CD8-positive, alpha-beta memory T cell (primary cell): ENCODE measurements around the gene ADAMTS2. TPM values are rescaled to one million over a fixed set of nuclear protein-coding genes. Genes with fewer than 3 reads are reported as not detected.

ENCODE experiments used
- CTCF ChIA-PET: fragments of 350-600 bp; sonication (Branson Sonifier 250); formaldehyde crosslinking; loops from one replicate; lab custom pipeline; 2021; ENCODE audit warnings: antibody characterized with exemption; lab: Charles Lee
- POLR2A ChIA-PET: fragments of 350-600 bp; sonication (Branson Sonifier 250); formaldehyde crosslinking; loops from one replicate; lab custom pipeline; 2021; ENCODE audit warnings: antibody characterized with exemption; lab: Charles Lee
- DNase-seq, 5 donors: peaks; one replicate each; pipeline versions ENCODE4 v3.0.0 to v3.0.0-alpha.2; 2020 to 2022; ENCODE audit warnings: mixed read lengths in 1 of 5
- H3K27ac ChIP-seq: one replicate; pipeline ENCODE4 v1.7.0; 2013; ENCODE audit warnings: low read depth, mild to moderate bottlenecking, low read length, moderate library complexity
- H3K27me3 ChIP-seq: 2 replicates; pipeline ENCODE4 v1.7.0; 2013; ENCODE audit warnings: low read length, mild to moderate bottlenecking; ENCODE audit not compliant: insufficient read depth, poor library complexity, severe bottlenecking
- H3K36me3 ChIP-seq: 2 replicates; pipeline ENCODE4 v1.7.0; 2013; ENCODE audit warnings: mild to moderate bottlenecking, low read length, moderate library complexity; ENCODE audit not compliant: insufficient read depth
- H3K4me1 ChIP-seq: 2 replicates; pipeline ENCODE4 v1.7.0; 2013; ENCODE audit warnings: mild to moderate bottlenecking, low read length, moderate library complexity; ENCODE audit not compliant: insufficient read depth
- H3K4me3 ChIP-seq: 2 replicates; pipeline ENCODE4 v1.7.0; 2013; ENCODE audit warnings: mild to moderate bottlenecking, low read length
- H3K9me3 ChIP-seq: 2 replicates; pipeline ENCODE4 v1.7.0; 2013; ENCODE audit warnings: mild to moderate bottlenecking, low read length
- H3K27ac Mint-ChIP-seq, 8 donors: one replicate each; pipeline ENCODE4 v1.8.0; 2020 to 2021; ENCODE audit warnings: mixed read lengths in 8 of 8, mild to moderate bottlenecking in 6 of 8, inconsistent platforms in 3 of 8, moderate library complexity in 3 of 8
- H3K27me3 Mint-ChIP-seq, 2 donors: one replicate each; pipeline ENCODE4 v1.8.0; 2020 to 2021; ENCODE audit warnings: mixed read lengths in 2 of 2, mild to moderate bottlenecking in 1 of 2, moderate library complexity in 1 of 2
- H3K36me3 Mint-ChIP-seq, 3 donors: one replicate each; pipeline ENCODE4 v1.8.0; 2020 to 2021; ENCODE audit warnings: mixed read lengths in 3 of 3, inconsistent platforms in 1 of 3, mild to moderate bottlenecking in 1 of 3
- H3K4me1 Mint-ChIP-seq, 3 donors: one replicate each; pipeline ENCODE4 v1.8.0; 2020 to 2021; ENCODE audit warnings: mixed read lengths in 3 of 3, inconsistent platforms in 1 of 3, mild to moderate bottlenecking in 1 of 3
- H3K4me3 Mint-ChIP-seq, 7 donors: one replicate each; pipeline ENCODE4 v1.8.0; 2020 to 2021; ENCODE audit warnings: mixed read lengths in 7 of 7, mild to moderate bottlenecking in 6 of 7, moderate library complexity in 4 of 7, inconsistent platforms in 2 of 7
- H3K9me3 Mint-ChIP-seq, 5 donors: one replicate each; pipeline ENCODE4 v1.8.0; 2020 to 2022; ENCODE audit warnings: mixed read lengths in 5 of 5, mild to moderate bottlenecking in 3 of 5, moderate library complexity in 2 of 5, inconsistent platforms in 1 of 5
- polyA plus RNA-seq: library from polyadenylated mRNA; unstranded; fragments of 300-500 nt; fragmentation: Illumina TruSeq; gene quantifications from one replicate; pipeline ENCODE4 v1.2.3, GENCODE V29; 2021
- total RNA-seq, 2 experiments: library from RNA; stranded (reverse); gene quantifications; one replicate each; pipeline ENCODE4 v1.2.3, GENCODE V29; 2021

The ADAMTS2 gene
- total and polyA plus RNA-seq, 3 experiments from 2014 or later = not detected

DNA sequence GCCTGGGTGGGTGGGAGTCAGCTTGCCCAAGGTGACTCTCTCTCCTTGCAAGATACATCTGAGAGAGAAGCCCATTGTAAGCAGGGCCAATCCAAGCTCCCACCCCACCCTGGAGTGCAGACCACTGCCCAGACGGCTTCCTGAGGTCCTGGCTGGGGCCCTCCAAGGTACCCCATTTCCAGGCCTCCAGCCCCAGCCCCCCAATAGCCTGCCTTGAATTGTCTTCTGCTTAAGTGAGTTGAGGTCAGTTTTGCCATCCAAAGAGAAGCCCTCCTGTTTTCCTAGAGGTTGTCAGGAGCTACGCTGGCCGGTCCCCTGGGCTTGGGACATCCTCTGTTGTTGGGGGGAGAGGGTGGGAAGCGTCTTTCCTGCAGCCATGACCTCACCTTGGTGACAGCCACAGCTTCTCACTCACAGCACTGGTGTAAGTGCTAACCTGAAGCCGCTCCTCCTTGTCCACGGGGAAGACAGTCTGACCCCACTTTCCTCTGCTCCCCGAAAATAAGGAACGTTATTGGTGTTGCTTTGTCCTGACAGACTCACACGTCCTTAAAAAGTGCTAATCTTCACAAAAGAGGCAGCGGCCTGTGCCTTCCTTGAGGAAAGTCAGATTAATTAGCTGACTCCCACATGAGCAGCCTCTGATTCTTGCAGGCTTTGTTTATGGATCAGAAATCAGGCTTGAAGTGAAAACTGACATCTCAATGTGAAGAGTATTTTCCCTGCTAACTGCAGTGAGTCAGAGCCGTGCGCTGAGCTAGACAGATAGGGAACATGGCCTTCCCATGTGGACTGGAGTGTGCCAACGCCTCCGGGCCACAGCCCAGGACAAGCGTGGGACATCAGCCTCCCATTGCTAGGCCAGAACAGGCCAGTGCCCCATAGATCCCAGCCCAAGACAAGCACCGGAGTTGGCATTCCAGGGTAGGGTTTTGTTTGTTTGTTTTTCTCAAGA is 52.3 kb downstream of the ADAMTS2 start:
- no peaks in the 10 kb centered on the region for H3K4me1 ChIP-seq

DNA sequence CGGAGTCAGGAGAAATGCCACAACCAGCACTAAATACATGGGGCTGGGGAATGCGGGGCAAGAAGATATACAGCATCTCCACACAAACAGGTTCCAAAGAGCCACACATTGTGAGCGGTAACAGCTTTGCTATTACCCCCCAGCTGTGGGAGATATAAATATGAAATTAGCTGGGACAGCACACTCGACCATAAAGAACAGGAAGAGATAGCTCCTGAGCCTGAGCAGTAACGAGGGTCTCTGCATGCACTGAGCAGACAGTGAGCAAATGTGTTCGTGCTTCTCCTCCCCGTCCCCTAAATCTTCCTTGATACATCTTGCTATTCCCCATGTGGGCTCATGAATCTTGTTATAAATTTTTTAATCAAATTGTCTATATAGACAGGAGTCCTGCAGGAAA is 53.1 kb downstream of the ADAMTS2 start:
- H3K4me1 Mint-ChIP-seq = no peaks in the 10 kb centered on the region
- peaks cover 0 to 2% of the 10 kb centered on the region in 2 donors for H3K27me3 Mint-ChIP-seq
- peaks cover 0 to 4% (median 0%) of the 10 kb centered on the region in 5 donors for H3K9me3 Mint-ChIP-seq
- Histone ChIP-seq H3K36me3 (no peaks in the 10 kb centered on the region), H3K4me3 (no peak overlapping the region), H3K9me3 (no peaks in the 10 kb centered on the region), H3K27ac (no peak overlapping the region), H3K4me1 (no peaks in the 10 kb centered on the region), H3K27me3 (no peaks in the 10 kb centered on the region)
- H3K36me3 Mint-ChIP-seq = no peaks in the 10 kb centered on the region
- DNase-seq = peak in 1 of 5 donors; percentile 11
- POLR2A ChIA-PET = no interaction called here
- no peak overlapping the region for H3K4me3 Mint-ChIP-seq
- no peak overlapping the region for H3K27ac Mint-ChIP-seq
- CTCF ChIA-PET = no interaction called here

More for the DNA sequence above, 52.3 kb downstream of the ADAMTS2 start:
- H3K36me3 Mint-ChIP-seq = no peaks in the 10 kb centered on the region
- Histone ChIP-seq H3K27me3 (no peaks in the 10 kb centered on the region), H3K9me3 (no peaks in the 10 kb centered on the region), H3K4me3 (no peak overlapping the region), H3K36me3 (no peaks in the 10 kb centered on the region), H3K27ac (no peak overlapping the region)
- POLR2A ChIA-PET = no interaction called here
- H3K27ac Mint-ChIP-seq = no peak overlapping the region
- H3K4me3 Mint-ChIP-seq = no peak overlapping the region
- H3K9me3 Mint-ChIP-seq = peaks cover 0 to 4% (median 2%) of the 10 kb centered on the region in 5 donors
- H3K4me1 Mint-ChIP-seq = no peaks in the 10 kb centered on the region
- CTCF ChIA-PET = no interaction called here
- H3K27me3 Mint-ChIP-seq = peaks cover 0 to 2% of the 10 kb centered on the region in 2 donors
- DNase-seq = peak in 1 of 5 donors; percentile 17

DNA sequence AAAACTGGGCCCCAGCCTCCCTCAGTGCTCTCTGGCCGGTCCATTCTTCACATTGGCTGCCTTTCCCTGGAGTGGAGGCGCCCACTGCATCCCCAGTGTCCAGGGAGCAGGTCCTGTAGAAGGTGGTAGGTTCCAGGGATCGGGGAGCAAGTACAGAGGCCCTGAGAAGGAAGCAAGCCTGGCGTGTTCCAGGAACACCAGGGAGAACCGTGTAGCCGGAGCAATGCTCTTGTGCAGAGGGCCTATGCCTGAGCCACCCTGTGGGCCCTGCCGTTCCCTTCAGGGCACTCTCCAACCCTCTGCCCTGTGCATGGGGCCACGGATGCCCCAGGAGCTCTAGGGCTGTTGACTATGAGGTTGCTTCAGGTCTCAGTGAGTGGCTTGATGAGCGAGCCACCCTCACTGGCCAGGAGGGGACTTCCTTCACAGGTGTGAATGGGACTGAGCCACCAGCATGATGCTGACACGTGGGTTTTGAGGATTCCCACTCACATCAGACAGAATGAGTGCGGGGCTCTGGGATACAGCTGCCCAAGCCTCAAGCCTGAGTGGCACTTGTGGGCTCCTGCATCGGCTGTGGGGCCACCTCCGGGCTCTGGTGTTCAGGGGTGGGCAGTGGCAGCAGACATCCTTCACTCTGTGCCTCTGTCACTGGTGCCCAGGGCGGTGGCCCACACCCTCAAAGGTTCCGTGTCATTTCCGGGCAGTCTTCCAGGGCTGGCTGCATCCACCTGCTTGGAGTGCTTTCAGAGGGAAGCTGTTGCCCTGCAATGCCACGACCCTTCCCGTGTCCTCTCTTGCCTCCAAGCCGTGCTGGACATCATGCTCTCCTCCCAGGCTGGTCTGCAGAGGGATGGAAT is 54.4 kb downstream of the ADAMTS2 start:
- no peaks in the 10 kb centered on the region for H3K36me3 Mint-ChIP-seq
- H3K4me1 ChIP-seq = no peaks in the 10 kb centered on the region
- peaks cover 0 to 2% of the 10 kb centered on the region in 2 donors for H3K27me3 Mint-ChIP-seq
- H3K27me3 ChIP-seq = no peaks in the 10 kb centered on the region
- peak in 1 of 5 donors; percentile 33 for DNase-seq
- POLR2A ChIA-PET = no interaction called here
- no peaks in the 10 kb centered on the region for H3K36me3 ChIP-seq
- no peak overlapping the region for H3K4me3 ChIP-seq
- no peaks in the 10 kb centered on the region for H3K9me3 Mint-ChIP-seq
- H3K27ac ChIP-seq = no peak overlapping the region
- CTCF ChIA-PET = no interaction called here
- no peaks in the 10 kb centered on the region for H3K4me1 Mint-ChIP-seq
- no peaks in the 10 kb centered on the region for H3K9me3 ChIP-seq
- no peak overlapping the region for H3K4me3 Mint-ChIP-seq
- no peak overlapping the region for H3K27ac Mint-ChIP-seq

GRCh38 chr5:179289756-179290385 is 55.4 kb downstream of the ADAMTS2 start:
- ChIA-PET POLR2A (no interaction called here), CTCF (no interaction called here)
- no peaks in the 10 kb centered on the region for H3K27me3 ChIP-seq
- no peak overlapping the region for H3K4me3 ChIP-seq
- Mint-ChIP-seq H3K27ac (no peak overlapping the region), H3K4me3 (no peak overlapping the region), H3K4me1 (no peaks in the 10 kb centered on the region), H3K36me3 (no peaks in the 10 kb centered on the region), H3K9me3 (no peaks in the 10 kb centered on the region), H3K27me3 (peaks cover 0 to 2% of the 10 kb centered on the region in 2 donors)
- H3K4me1 ChIP-seq = no peaks in the 10 kb centered on the region
- peak in 1 of 5 donors; percentile 22 for DNase-seq
- no peaks in the 10 kb centered on the region for H3K9me3 ChIP-seq
- no peak overlapping the region for H3K27ac ChIP-seq
- H3K36me3 ChIP-seq = no peaks in the 10 kb centered on the region

DNA sequence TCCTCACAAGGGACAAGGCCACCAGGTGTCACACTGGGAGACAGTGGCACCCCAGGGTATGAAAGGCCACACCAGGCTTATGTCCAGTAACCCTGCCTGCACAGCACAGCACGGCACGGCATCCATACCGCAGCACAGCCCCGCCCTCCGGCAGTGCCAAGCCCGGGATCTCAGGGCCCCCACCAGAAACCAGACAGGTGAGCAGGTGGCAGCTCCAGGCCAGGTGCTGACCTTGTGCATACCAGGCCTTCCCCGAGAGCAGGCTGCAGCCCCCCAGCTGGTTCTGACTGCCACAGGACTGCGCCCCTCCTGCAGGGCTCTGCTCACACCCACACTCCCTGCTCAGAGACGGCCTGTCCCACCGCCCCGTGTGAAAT is 56.5 kb downstream of the ADAMTS2 start:
- H3K9me3 Mint-ChIP-seq = no peaks in the 10 kb centered on the region
- no peaks in the 10 kb centered on the region for H3K36me3 Mint-ChIP-seq
- DNase-seq = peak in 1 of 5 donors; percentile 33
- H3K27ac ChIP-seq = no peak overlapping the region
- H3K4me3 ChIP-seq = no peak overlapping the region
- H3K4me1 Mint-ChIP-seq = no peaks in the 10 kb centered on the region
- POLR2A ChIA-PET = no interaction called here
- H3K27ac Mint-ChIP-seq = no peak overlapping the region
- H3K27me3 ChIP-seq = no peaks in the 10 kb centered on the region
- peaks cover 0 to 2% of the 10 kb centered on the region in 2 donors for H3K27me3 Mint-ChIP-seq
- no peaks in the 10 kb centered on the region for H3K4me1 ChIP-seq
- no peaks in the 10 kb centered on the region for H3K36me3 ChIP-seq
- CTCF ChIA-PET = no interaction called here
- no peak overlapping the region for H3K4me3 Mint-ChIP-seq
- H3K9me3 ChIP-seq = no peaks in the 10 kb centered on the region

GRCh38 chr5:179288101-179288808 is 57.0 kb downstream of the ADAMTS2 start:
- H3K27ac ChIP-seq = no peak overlapping the region
- Mint-ChIP-seq H3K27ac (no peak overlapping the region), H3K27me3 (peaks cover 0 to 2% of the 10 kb centered on the region in 2 donors), H3K9me3 (no peaks in the 10 kb centered on the region), H3K4me1 (no peaks in the 10 kb centered on the region), H3K4me3 (no peak overlapping the region), H3K36me3 (no peaks in the 10 kb centered on the region)
- POLR2A ChIA-PET = no interaction called here
- H3K4me3 ChIP-seq = no peak overlapping the region
- no peaks in the 10 kb centered on the region for H3K36me3 ChIP-seq
- H3K27me3 ChIP-seq = no peaks in the 10 kb centered on the region
- CTCF ChIA-PET = no interaction called here
- no peaks in the 10 kb centered on the region for H3K9me3 ChIP-seq
- DNase-seq = peak in 1 of 5 donors; percentile 26
- no peaks in the 10 kb centered on the region for H3K4me1 ChIP-seq

- H3K27me3 ChIP-seq = no peaks in the 10 kb centered on the region
- H3K27ac Mint-ChIP-seq = no peak overlapping the region
- POLR2A ChIA-PET = no interaction called here
Observed at GRCh38 chr5:179287631-179288030, 57.6 kb downstream of the ADAMTS2 start.

More at GRCh38 chr5:179287631-179288030, 57.6 kb downstream of the ADAMTS2 start:
- H3K36me3 Mint-ChIP-seq = no peaks in the 10 kb centered on the region
- Histone ChIP-seq H3K9me3 (no peaks in the 10 kb centered on the region), H3K4me1 (no peaks in the 10 kb centered on the region), H3K36me3 (no peaks in the 10 kb centered on the region), H3K27ac (no peak overlapping the region), H3K4me3 (no peak overlapping the region)
- H3K4me1 Mint-ChIP-seq = no peaks in the 10 kb centered on the region
- H3K4me3 Mint-ChIP-seq = no peak overlapping the region
- H3K27me3 Mint-ChIP-seq = peaks cover 0 to 5% of the 10 kb centered on the region in 2 donors
- DNase-seq = no peak
- CTCF ChIA-PET = no interaction called here
- no peaks in the 10 kb centered on the region for H3K9me3 Mint-ChIP-seq
